22Rv1 (cell line): ENCODE measurements around the gene MCHR1.
"Not testable (repeated sequence)": the region's sequence is repeated elsewhere in the genome, so short reads cannot be mapped to it uniquely, and the experiment has no call there.

Source experiments
- H3K27ac ChIP-seq: fragments of 450-650 bp; 2 replicates; pipeline ENCODE4 v1.5.1; 2017
- CTCF ChIP-seq: fragments of 450-650 bp; IDR thresholded peaks from 2 replicates; pipeline ENCODE4 v1.5.1; 2017; ENCODE audit warnings: mild to moderate bottlenecking
- ZFX ChIP-seq: fragments of 450-650 bp; IDR thresholded peaks from 2 replicates; pipeline ENCODE4 v1.6.1; 2017; ENCODE audit warnings: antibody characterized with exemption, borderline replicate concordance

MCHR1 gene

GRCh38 chr22:40671796-40672360, 7.4 kb upstream of the MCHR1 start:
- H3K27ac ChIP-seq = no peak overlapping the region
- TF ChIP-seq ZFX = no peak

GRCh38 chr22:40673017-40673416, 6.3 kb upstream of the MCHR1 start:
- no peak overlapping the region for H3K27ac ChIP-seq
- TF ChIP-seq ZFX (no peak), CTCF (no peak)

- TF ChIP-seq ZFX (no peak), CTCF (no peak)
- no peak overlapping the region for H3K27ac ChIP-seq
These were observed 5.0 kb upstream of the MCHR1 start for GRCh38 chr22:40674274-40674673.

- H3K27ac ChIP-seq = not testable (repeated sequence)
These were observed 3.1 kb upstream of the MCHR1 start for GRCh38 chr22:40676166-40676565.

GRCh38 chr22:40676644-40677043, 2.6 kb upstream of the MCHR1 start:
- H3K27ac ChIP-seq = no peak overlapping the region
- TF ChIP-seq CTCF (no peak), ZFX (no peak)

- H3K27ac ChIP-seq = no peak overlapping the region
- TF ChIP-seq CTCF (no peak), ZFX (no peak)
These were observed 613 bp upstream of the MCHR1 start for GRCh38 chr22:40678493-40679248.

GRCh38 chr22:40679964-40680818, 907 bp downstream of the MCHR1 start:
- TF ChIP-seq CTCF (peak; percentile 12; the same call in 1 of the 2 replicates), ZFX (no peak)
- no peak overlapping the region for H3K27ac ChIP-seq

- no peak overlapping the region for H3K27ac ChIP-seq
- TF ChIP-seq ZFX = no peak
- TF ChIP-seq CTCF = no peak
These were observed 1.5 kb downstream of the MCHR1 start for GRCh38 chr22:40680819-40681183.
